Measurements from ENCODE around the gene CDCA4. TPM values are rescaled to one million over a fixed set of nuclear protein-coding genes. Genes with fewer than 3 reads are reported as not detected.

The CDCA4 gene
- total and polyA plus RNA-seq, 4 donors: 7.1 to 16.6 (median 9.4) TPM

- peak overlapping the region; percentile 63 for H3K4me3 ChIP-seq (ENCODE audit: low read depth, low read length)
- WGBS (ENCODE audit: insufficient coverage): 4% methylated on average over 73 of the region's 75 CpGs
- H3K4me1 ChIP-seq (ENCODE audit: control insufficient read depth, insufficient read depth, low read length): peaks cover 26% of the 10 kb centered on the region
- H3K9me3 ChIP-seq (ENCODE audit: control insufficient read depth, insufficient read depth, low read length): no peaks in the 10 kb centered on the region
- peak in 4 of 6 donors; percentile 5 to 64 (median 31) for DNase-seq (ENCODE audit: low read depth in 4 of 6, low spot score in 6 of 6)
- no peaks in the 10 kb centered on the region for H3K27me3 ChIP-seq (ENCODE audit: control insufficient read depth, insufficient read depth, low read length)
- peak overlapping the region; percentile 55 for H3K27ac ChIP-seq (ENCODE audit: low read depth, low read length)
- H3K36me3 ChIP-seq (ENCODE audit: control insufficient read depth, insufficient read depth, low read length): no peaks in the 10 kb centered on the region
Observed at GRCh38 chr14:105019861-105020814, 745 bp downstream of the CDCA4 start.

DNA sequence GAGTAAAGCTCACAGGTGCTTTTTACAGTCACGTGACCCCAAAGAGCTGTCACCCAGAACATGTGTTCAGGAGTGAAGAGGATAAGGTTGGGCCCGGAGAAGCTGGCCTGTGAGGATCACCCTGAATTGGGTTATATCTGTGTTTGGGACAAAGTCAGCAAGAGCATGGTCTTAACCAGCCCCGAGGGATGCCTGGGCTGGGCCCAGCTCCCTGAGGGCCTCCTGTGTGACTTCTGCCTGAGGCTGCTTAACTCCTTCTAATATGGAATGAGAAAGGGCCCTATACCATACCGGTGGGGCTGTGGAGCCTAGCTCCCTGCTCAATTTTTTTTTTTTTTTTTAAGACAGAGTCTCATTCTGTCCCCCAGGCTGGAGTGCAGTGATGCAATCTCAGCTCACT is 2.5 kb downstream of the CDCA4 start:
- Histone ChIP-seq H3K36me3 (ENCODE audit: control insufficient read depth, insufficient read depth, low read length) (peaks cover 3% of the 10 kb centered on the region), H3K9me3 (ENCODE audit: control insufficient read depth, insufficient read depth, low read length) (no peaks in the 10 kb centered on the region), H3K27ac (ENCODE audit: low read depth, low read length) (no peak overlapping the region), H3K27me3 (ENCODE audit: control insufficient read depth, insufficient read depth, low read length) (no peaks in the 10 kb centered on the region), H3K4me3 (ENCODE audit: low read depth, low read length) (no peak overlapping the region), H3K4me1 (ENCODE audit: control insufficient read depth, insufficient read depth, low read length) (peaks cover 33% of the 10 kb centered on the region)
- WGBS (ENCODE audit: insufficient coverage): 88% methylated on average over 4 of the region's 4 CpGs
- DNase-seq (ENCODE audit: low read depth in 4 of 6, low spot score in 6 of 6): no peak

DNA sequence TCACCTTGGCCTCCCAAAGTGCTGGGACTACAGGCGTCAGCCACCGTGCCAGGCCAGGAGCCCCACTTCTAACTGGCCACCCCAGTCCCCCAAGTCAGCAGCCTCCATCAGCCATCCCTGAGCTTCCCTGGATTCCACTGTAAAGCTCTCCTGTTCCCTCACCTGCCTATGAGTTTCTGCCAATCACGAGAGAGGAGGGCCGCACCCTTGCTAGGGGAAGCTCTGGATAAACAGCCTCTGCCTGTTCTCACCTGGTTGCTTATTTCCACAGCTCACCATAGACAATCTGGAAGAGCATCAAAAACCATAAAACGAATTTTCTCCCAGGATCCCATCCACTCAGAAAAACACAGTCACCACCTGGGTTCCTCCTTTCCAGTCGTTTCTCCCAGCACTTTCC is 5.0 kb downstream of the CDCA4 start:
- Histone ChIP-seq H3K4me3 (ENCODE audit: low read depth, low read length) (no peak overlapping the region), H3K9me3 (ENCODE audit: control insufficient read depth, insufficient read depth, low read length) (no peaks in the 10 kb centered on the region), H3K36me3 (ENCODE audit: control insufficient read depth, insufficient read depth, low read length) (peaks cover 19% of the 10 kb centered on the region), H3K27me3 (ENCODE audit: control insufficient read depth, insufficient read depth, low read length) (no peaks in the 10 kb centered on the region), H3K27ac (ENCODE audit: low read depth, low read length) (no peak overlapping the region), H3K4me1 (ENCODE audit: control insufficient read depth, insufficient read depth, low read length) (peaks cover 43% of the 10 kb centered on the region)
- DNase-seq (ENCODE audit: low read depth in 4 of 6, low spot score in 6 of 6): no peak
- WGBS (ENCODE audit: insufficient coverage): 92% methylated on average over 4 of the region's 6 CpGs

GRCh38 chr14:105015242-105015641 is 5.6 kb downstream of the CDCA4 start:
- H3K36me3 ChIP-seq (ENCODE audit: control insufficient read depth, insufficient read depth, low read length): peaks cover 22% of the 10 kb centered on the region
- H3K27me3 ChIP-seq (ENCODE audit: control insufficient read depth, insufficient read depth, low read length): no peaks in the 10 kb centered on the region
- peaks cover 42% of the 10 kb centered on the region for H3K4me1 ChIP-seq (ENCODE audit: control insufficient read depth, insufficient read depth, low read length)
- H3K9me3 ChIP-seq (ENCODE audit: control insufficient read depth, insufficient read depth, low read length): no peaks in the 10 kb centered on the region
- no peak overlapping the region for H3K4me3 ChIP-seq (ENCODE audit: low read depth, low read length)
- no peak overlapping the region for H3K27ac ChIP-seq (ENCODE audit: low read depth, low read length)
- 95% methylated on average over 7 of the region's 9 CpGs for WGBS (ENCODE audit: insufficient coverage)
- no peak for DNase-seq (ENCODE audit: low read depth in 4 of 6, low spot score in 6 of 6)

- 50% methylated on average over 1 of the region's 4 CpGs for WGBS (ENCODE audit: insufficient coverage)
- no peak for DNase-seq (ENCODE audit: low read depth in 4 of 6, low spot score in 6 of 6)
- no peaks in the 10 kb centered on the region for H3K9me3 ChIP-seq (ENCODE audit: control insufficient read depth, insufficient read depth, low read length)
- H3K27ac ChIP-seq (ENCODE audit: low read depth, low read length): no peak overlapping the region
- H3K27me3 ChIP-seq (ENCODE audit: control insufficient read depth, insufficient read depth, low read length): no peaks in the 10 kb centered on the region
- peaks cover 37% of the 10 kb centered on the region for H3K4me1 ChIP-seq (ENCODE audit: control insufficient read depth, insufficient read depth, low read length)
- H3K36me3 ChIP-seq (ENCODE audit: control insufficient read depth, insufficient read depth, low read length): peaks cover 26% of the 10 kb centered on the region
- H3K4me3 ChIP-seq (ENCODE audit: low read depth, low read length): no peak overlapping the region
Observed at GRCh38 chr14:105014631-105015030, 6.3 kb downstream of the CDCA4 start.

GRCh38 chr14:105014032-105014431 is 6.9 kb downstream of the CDCA4 start:
- H3K27ac ChIP-seq (ENCODE audit: low read depth, low read length): no peak overlapping the region
- H3K4me3 ChIP-seq (ENCODE audit: low read depth, low read length): no peak overlapping the region
- H3K4me1 ChIP-seq (ENCODE audit: control insufficient read depth, insufficient read depth, low read length): peaks cover 32% of the 10 kb centered on the region
- peaks cover 29% of the 10 kb centered on the region for H3K36me3 ChIP-seq (ENCODE audit: control insufficient read depth, insufficient read depth, low read length)
- 88% methylated on average over 9 of the region's 9 CpGs for WGBS (ENCODE audit: insufficient coverage)
- no peaks in the 10 kb centered on the region for H3K9me3 ChIP-seq (ENCODE audit: control insufficient read depth, insufficient read depth, low read length)
- no peaks in the 10 kb centered on the region for H3K27me3 ChIP-seq (ENCODE audit: control insufficient read depth, insufficient read depth, low read length)
- DNase-seq (ENCODE audit: low read depth in 4 of 6, low spot score in 6 of 6): no peak

DNA sequence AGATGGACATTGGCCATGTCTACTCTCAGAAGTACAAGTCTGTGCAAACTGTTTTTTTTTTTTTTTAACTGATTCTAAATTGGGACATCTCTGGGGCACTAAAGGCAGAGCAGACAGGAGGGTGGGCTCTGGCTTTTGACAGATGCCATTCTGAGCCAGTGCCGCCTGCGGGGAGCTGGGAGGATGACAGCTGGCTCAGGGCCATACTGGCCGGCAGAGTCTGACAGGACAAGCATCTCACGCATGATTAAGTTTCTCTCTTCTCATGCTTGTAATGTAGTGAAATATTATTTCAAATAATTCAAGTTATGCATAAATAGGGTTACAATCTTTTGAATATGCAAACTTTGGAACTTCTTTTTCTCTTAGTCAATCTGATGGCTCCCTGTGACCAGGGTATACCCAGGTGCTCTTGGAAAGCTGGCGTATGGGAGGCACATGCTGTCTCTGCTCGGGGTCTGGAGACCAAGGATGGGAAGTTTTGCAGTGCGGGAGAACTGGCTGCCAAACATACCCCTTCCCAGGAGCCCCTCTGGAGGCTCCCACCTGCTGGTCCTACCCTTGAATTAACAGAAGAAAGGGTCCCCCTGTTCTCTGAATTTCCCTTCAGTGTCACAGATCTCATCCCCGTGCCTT is 7.6 kb downstream of the CDCA4 start:
- Histone ChIP-seq H3K27me3 (ENCODE audit: control insufficient read depth, insufficient read depth, low read length) (no peaks in the 10 kb centered on the region), H3K4me3 (ENCODE audit: low read depth, low read length) (no peak overlapping the region), H3K9me3 (ENCODE audit: control insufficient read depth, insufficient read depth, low read length) (no peaks in the 10 kb centered on the region), H3K36me3 (ENCODE audit: control insufficient read depth, insufficient read depth, low read length) (peaks cover 30% of the 10 kb centered on the region), H3K4me1 (ENCODE audit: control insufficient read depth, insufficient read depth, low read length) (peaks cover 24% of the 10 kb centered on the region), H3K27ac (ENCODE audit: low read depth, low read length) (no peak overlapping the region)
- DNase-seq (ENCODE audit: low read depth in 4 of 6, low spot score in 6 of 6): peak in 4 of 6 donors; percentile 11 to 71 (median 36)
- WGBS (ENCODE audit: insufficient coverage): 44% methylated on average over 3 of the region's 8 CpGs

DNA sequence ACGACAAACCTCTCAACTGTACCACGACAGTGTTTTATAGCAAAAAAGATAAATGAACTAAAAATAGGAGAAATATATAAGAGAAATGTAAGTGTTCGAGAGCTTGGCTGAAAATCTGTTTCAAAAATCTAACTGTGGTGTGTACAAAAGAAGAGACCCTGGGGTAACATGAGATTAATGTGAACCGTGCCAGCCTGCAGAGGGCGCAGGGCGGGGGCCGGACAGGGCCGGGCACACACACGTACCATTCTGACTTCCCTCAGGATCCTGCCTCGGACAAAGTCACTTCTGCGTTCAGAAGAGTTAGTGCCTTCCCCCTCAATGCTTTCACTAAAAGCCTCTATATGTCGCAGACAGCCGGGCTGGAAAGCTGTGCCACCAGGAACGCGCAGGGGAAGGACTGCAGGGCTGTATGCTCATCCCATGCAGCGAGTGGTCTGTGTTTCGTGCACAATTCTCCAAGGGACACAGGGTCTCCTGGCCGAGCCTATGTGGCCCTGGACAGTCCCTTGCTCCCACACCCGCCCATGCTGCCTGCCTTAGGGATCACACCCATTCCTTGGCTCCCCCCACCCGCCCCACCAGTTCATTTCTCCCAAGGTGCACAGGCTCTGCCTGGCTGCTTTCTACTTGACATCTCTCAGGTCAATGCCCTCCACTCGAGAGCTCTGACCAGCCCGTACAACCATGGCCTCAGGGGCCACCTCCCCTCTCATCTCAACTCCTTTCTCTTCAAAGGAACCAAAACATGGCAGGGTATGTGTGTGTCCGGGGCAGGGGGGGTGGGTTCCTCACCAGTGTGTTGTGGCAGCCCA is 8.5 kb downstream of the CDCA4 start:
- no peak for DNase-seq (ENCODE audit: low read depth in 4 of 6, low spot score in 6 of 6)
- peaks cover 39% of the 10 kb centered on the region for H3K36me3 ChIP-seq (ENCODE audit: control insufficient read depth, insufficient read depth, low read length)
- no peaks in the 10 kb centered on the region for H3K27me3 ChIP-seq (ENCODE audit: control insufficient read depth, insufficient read depth, low read length)
- H3K27ac ChIP-seq (ENCODE audit: low read depth, low read length): no peak overlapping the region
- 78% methylated on average over 20 of the region's 23 CpGs for WGBS (ENCODE audit: insufficient coverage)
- H3K9me3 ChIP-seq (ENCODE audit: control insufficient read depth, insufficient read depth, low read length): no peaks in the 10 kb centered on the region
- no peak overlapping the region for H3K4me3 ChIP-seq (ENCODE audit: low read depth, low read length)
- peaks cover 24% of the 10 kb centered on the region for H3K4me1 ChIP-seq (ENCODE audit: control insufficient read depth, insufficient read depth, low read length)

DNA sequence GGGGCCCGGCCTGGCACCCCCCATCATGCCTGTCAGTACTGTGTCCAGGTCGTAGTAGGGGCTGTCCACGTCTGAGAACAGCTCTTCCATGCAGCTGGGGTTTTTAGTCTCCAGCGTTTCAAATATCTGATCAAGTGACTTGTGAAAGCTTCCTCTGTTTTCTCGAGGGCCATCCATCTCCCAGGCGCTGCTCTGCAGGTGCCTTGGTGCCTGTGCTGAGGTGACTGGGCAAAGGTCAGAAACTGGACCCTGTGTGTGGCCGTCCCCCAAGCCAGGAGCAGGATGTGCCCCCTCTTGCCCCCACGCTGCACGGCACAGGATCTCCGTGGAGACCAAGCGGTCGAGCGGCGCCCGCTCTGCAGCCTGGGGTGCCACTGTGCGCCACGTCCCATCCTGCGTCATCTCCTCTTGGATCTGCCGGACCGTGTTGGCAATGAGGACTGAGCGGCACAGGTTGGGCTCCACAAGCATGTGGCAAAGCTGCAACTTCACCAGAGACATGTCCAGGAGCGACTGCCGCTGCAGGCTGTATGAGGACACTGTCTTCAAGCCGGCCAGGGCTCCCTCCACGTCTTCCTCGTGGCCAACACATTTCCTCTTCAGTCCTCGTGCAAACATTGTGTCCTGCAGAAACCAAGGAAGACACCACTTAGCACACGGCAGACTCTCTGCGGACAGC is 9.4 kb downstream of the CDCA4 start:
- no peaks in the 10 kb centered on the region for H3K27me3 ChIP-seq (ENCODE audit: control insufficient read depth, insufficient read depth, low read length)
- peaks cover 48% of the 10 kb centered on the region for H3K36me3 ChIP-seq (ENCODE audit: control insufficient read depth, insufficient read depth, low read length)
- H3K4me1 ChIP-seq (ENCODE audit: control insufficient read depth, insufficient read depth, low read length): peaks cover 24% of the 10 kb centered on the region
- H3K27ac ChIP-seq (ENCODE audit: low read depth, low read length): no peak overlapping the region
- H3K9me3 ChIP-seq (ENCODE audit: control insufficient read depth, insufficient read depth, low read length): no peaks in the 10 kb centered on the region
- no peak overlapping the region for H3K4me3 ChIP-seq (ENCODE audit: low read depth, low read length)
- WGBS (ENCODE audit: insufficient coverage): 92% methylated on average over 29 of the region's 29 CpGs
- DNase-seq (ENCODE audit: low read depth in 4 of 6, low spot score in 6 of 6): no peak

Data from spinal cord (tissue), 10 donors.